ENCODE data around the gene METTL25B. TPM values are rescaled to one million over a fixed set of nuclear protein-coding genes. Genes with fewer than 3 reads are reported as not detected.
"Not testable (repeated sequence)": the region's sequence is repeated elsewhere in the genome, so short reads cannot be mapped to it uniquely, and the experiment has no call there.

The METTL25B gene
- total RNA-seq, 1 donor = 8.3 TPM

DNA sequence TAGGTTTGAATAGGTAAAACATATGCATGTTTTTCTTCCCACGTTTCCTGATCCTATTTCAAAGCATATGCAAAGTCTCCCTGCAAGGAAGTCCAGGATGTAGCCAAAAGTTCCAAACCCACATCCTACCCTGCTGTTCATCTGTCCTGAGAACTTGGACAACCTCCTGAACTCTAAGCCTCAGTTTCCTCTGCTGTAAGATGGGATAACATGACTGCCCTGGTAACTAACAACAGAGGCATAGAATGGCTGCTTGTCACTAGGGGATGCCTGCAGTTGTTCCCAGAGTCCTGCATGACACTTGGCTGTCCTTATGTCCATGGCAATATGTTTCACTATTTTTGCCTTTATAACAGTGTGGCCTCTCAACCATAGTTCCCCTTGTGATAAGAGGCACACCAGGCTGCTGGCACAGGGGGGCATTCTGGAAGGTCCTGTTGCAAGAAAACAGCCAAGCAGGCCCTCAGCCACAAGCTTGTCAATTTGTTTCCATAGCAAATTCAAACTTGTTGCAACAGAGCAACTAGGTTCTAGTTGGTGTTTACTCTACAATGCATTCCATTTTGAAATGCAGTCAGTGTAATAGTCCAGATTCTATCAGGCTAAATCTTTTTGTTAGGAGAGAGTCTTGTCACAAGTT lies 24.7 kb downstream of the METTL25B start:
- Histone ChIP-seq H3K4me2 (ENCODE audit: insufficient read depth, low read length) (peak overlapping the region; percentile 95), H3K27ac (ENCODE audit: low read depth, low read length) (peak overlapping the region; percentile 67), H3K9me3 (ENCODE audit: low read depth, low read length) (no peaks in the 10 kb centered on the region), H3K36me3 (ENCODE audit: insufficient read depth, low read length) (peaks cover 4% of the 10 kb centered on the region), H3K27me3 (ENCODE audit: insufficient read depth, low read length) (no peaks in the 10 kb centered on the region), H2AFZ (ENCODE audit: low read length) (no peak overlapping the region), H3K4me1 (ENCODE audit: insufficient read depth, low read length) (peaks cover 32% of the 10 kb centered on the region), H3K4me3 (ENCODE audit: insufficient read depth, low read length) (peak overlapping the region; percentile 85), H3K79me2 (ENCODE audit: insufficient read depth, low read length) (peaks cover 48% of the 10 kb centered on the region), H4K20me1 (ENCODE audit: insufficient read depth, low read length) (no peaks in the 10 kb centered on the region)
- TF ChIP-seq, protein P1, sequence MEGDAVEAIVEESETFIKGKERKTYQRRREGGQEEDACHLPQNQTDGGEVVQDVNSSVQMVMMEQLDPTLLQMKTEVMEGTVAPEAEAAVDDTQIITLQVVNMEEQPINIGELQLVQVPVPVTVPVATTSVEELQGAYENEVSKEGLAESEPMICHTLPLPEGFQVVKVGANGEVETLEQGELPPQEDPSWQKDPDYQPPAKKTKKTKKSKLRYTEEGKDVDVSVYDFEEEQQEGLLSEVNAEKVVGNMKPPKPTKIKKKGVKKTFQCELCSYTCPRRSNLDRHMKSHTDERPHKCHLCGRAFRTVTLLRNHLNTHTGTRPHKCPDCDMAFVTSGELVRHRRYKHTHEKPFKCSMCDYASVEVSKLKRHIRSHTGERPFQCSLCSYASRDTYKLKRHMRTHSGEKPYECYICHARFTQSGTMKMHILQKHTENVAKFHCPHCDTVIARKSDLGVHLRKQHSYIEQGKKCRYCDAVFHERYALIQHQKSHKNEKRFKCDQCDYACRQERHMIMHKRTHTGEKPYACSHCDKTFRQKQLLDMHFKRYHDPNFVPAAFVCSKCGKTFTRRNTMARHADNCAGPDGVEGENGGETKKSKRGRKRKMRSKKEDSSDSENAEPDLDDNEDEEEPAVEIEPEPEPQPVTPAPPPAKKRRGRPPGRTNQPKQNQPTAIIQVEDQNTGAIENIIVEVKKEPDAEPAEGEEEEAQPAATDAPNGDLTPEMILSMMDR (IDR thresholded peaks at IDR 0.05; ENCODE audit: extremely low read depth, low read depth, low read length) = no peak
- no peak for DNase-seq (ENCODE audit: insufficient read length, low spot score, missing footprints)

DNA sequence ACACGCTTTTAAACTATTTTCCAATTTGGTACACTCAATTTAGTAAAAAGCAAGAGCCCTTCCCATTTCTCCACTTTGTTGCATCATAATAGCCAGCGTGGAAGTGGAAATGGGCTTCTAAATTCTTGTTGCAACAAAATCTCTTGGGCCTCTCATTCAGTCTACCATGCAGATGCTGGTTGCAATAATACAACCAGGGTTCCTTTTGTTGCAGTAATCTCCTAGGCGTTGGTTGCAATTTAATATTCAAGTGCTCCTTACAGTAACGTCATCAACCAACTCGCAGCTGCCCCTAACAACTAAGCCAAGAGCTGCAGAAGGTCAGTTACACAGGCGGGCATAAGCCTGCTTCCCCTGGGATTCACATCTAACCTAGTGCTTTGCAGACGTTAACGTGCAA lies 25.9 kb downstream of the METTL25B start:
- DNase-seq (ENCODE audit: insufficient read length, low spot score, missing footprints) = no peak
- H3K79me2 ChIP-seq (ENCODE audit: insufficient read depth, low read length) = peaks cover 35% of the 10 kb centered on the region
- peaks cover 4% of the 10 kb centered on the region for H3K36me3 ChIP-seq (ENCODE audit: insufficient read depth, low read length)
- H2AFZ ChIP-seq (ENCODE audit: low read length) = no peak overlapping the region
- no peaks in the 10 kb centered on the region for H4K20me1 ChIP-seq (ENCODE audit: insufficient read depth, low read length)
- peaks cover 19% of the 10 kb centered on the region for H3K4me1 ChIP-seq (ENCODE audit: insufficient read depth, low read length)
- no peaks in the 10 kb centered on the region for H3K27me3 ChIP-seq (ENCODE audit: insufficient read depth, low read length)
- H3K9me3 ChIP-seq (ENCODE audit: low read depth, low read length) = no peaks in the 10 kb centered on the region
- H3K4me2 ChIP-seq (ENCODE audit: insufficient read depth, low read length) = no peak overlapping the region
- H3K4me3 ChIP-seq (ENCODE audit: insufficient read depth, low read length) = no peak overlapping the region
- no peak overlapping the region for H3K27ac ChIP-seq (ENCODE audit: low read depth, low read length)
- TF ChIP-seq, protein P1 (IDR thresholded peaks at IDR 0.05; ENCODE audit: extremely low read depth, low read depth, low read length) = no peak

DNA sequence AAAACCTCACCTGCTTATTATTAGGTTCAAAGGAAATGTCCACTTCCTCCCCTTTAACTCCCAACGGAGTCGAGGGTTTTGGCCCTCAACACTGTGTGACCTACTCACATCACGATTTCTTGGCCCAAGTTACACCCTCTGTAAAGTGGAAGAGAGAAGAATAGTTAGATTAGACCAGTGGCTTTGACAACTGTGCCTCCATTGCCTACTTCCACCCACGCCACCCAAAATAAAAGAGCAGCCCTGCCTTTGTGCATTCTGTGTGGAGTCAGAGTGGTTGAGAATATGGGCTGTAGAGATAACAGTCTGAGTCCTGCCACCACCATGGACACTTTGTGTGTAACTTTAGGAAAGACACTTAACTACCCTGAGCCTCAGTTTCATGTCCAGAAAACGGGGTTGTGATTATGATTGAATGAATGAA lies 27.3 kb downstream of the METTL25B start:
- Histone ChIP-seq H3K36me3 (ENCODE audit: insufficient read depth, low read length) (peaks cover 4% of the 10 kb centered on the region), H3K27ac (ENCODE audit: low read depth, low read length) (no peak overlapping the region), H3K79me2 (ENCODE audit: insufficient read depth, low read length) (peaks cover 22% of the 10 kb centered on the region), H2AFZ (ENCODE audit: low read length) (no peak overlapping the region), H3K9me3 (ENCODE audit: low read depth, low read length) (no peaks in the 10 kb centered on the region), H3K27me3 (ENCODE audit: insufficient read depth, low read length) (no peaks in the 10 kb centered on the region), H3K4me3 (ENCODE audit: insufficient read depth, low read length) (no peak overlapping the region), H3K4me1 (ENCODE audit: insufficient read depth, low read length) (peaks cover 10% of the 10 kb centered on the region), H4K20me1 (ENCODE audit: insufficient read depth, low read length) (no peaks in the 10 kb centered on the region), H3K4me2 (ENCODE audit: insufficient read depth, low read length) (no peak overlapping the region)
- no peak for DNase-seq (ENCODE audit: insufficient read length, low spot score, missing footprints)
- TF ChIP-seq, protein P1 (IDR thresholded peaks at IDR 0.05; ENCODE audit: extremely low read depth, low read depth, low read length) = no peak

DNA sequence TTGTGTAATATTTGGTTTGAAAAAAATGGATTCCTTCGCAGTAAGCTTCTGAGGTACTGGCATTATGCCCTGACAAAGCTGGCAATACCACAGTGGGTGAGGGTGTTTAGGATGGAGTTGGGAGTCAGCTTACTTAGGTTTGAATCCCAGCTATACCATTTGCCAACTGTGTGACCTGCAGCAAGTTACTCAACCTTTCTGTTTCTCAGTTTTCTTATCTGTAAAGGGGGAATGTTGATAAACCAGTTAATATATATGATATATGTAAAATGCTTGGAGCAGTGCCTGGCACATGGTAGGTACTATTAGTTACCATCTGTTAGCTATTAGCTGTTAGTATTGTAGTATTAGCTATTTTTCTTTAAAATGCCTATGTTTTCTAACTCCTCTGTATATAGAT lies 28.1 kb downstream of the METTL25B start:
- H3K27ac ChIP-seq (ENCODE audit: low read depth, low read length) = no peak overlapping the region
- no peak for DNase-seq (ENCODE audit: insufficient read length, low spot score, missing footprints)
- no peaks in the 10 kb centered on the region for H3K27me3 ChIP-seq (ENCODE audit: insufficient read depth, low read length)
- no peak overlapping the region for H2AFZ ChIP-seq (ENCODE audit: low read length)
- H3K36me3 ChIP-seq (ENCODE audit: insufficient read depth, low read length) = peaks cover 4% of the 10 kb centered on the region
- no peak overlapping the region for H3K4me2 ChIP-seq (ENCODE audit: insufficient read depth, low read length)
- no peaks in the 10 kb centered on the region for H3K9me3 ChIP-seq (ENCODE audit: low read depth, low read length)
- TF ChIP-seq, protein P1 (IDR thresholded peaks at IDR 0.05; ENCODE audit: extremely low read depth, low read depth, low read length) = no peak
- no peaks in the 10 kb centered on the region for H4K20me1 ChIP-seq (ENCODE audit: insufficient read depth, low read length)
- H3K79me2 ChIP-seq (ENCODE audit: insufficient read depth, low read length) = peaks cover 15% of the 10 kb centered on the region
- peaks cover 10% of the 10 kb centered on the region for H3K4me1 ChIP-seq (ENCODE audit: insufficient read depth, low read length)
- H3K4me3 ChIP-seq (ENCODE audit: insufficient read depth, low read length) = no peak overlapping the region

DNA sequence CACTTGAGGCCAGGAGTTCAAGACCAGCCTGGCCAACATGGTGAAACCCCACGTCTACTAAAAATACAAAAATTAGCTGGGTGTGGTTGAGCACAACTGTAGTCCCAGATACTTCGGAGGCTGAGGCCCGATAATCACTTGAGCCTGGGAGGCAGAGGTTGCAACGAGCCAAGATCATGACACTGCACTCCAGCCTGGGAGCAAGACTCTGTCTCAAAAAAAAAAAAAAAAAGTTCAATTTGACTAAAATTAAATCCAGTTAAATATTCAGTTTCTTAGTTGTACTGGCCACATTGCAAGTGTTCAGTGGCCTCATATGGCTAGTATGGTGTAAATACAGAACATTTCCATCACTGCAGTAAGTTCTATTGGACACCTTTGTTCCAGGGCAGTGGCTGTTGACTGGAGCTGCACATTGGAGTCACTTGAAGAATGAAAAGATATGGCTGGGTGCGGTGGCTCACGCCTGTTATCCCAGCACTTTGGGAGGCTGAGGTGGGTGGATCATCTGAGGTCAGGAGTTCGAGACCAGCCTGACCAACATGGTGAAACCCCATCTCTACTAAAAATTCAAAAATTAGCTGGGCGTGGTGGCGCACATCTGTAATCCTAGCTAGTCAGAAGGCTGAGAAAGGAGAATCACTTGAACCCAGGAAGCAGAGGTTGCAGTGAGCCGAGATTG lies 29.4 kb downstream of the METTL25B start:
- H3K9me3 ChIP-seq (ENCODE audit: low read depth, low read length); H3K4me1 ChIP-seq (ENCODE audit: insufficient read depth, low read length); H3K27ac ChIP-seq (ENCODE audit: low read depth, low read length); H3K4me3 ChIP-seq (ENCODE audit: insufficient read depth, low read length); DNase-seq (ENCODE audit: insufficient read length, low spot score, missing footprints); H3K27me3 ChIP-seq (ENCODE audit: insufficient read depth, low read length); H2AFZ ChIP-seq (ENCODE audit: low read length); H3K4me2 ChIP-seq (ENCODE audit: insufficient read depth, low read length); H3K36me3 ChIP-seq (ENCODE audit: insufficient read depth, low read length); H3K79me2 ChIP-seq (ENCODE audit: insufficient read depth, low read length); H4K20me1 ChIP-seq (ENCODE audit: insufficient read depth, low read length): not testable (repeated sequence)

Measured in osteoblast (primary cell).